ENCODE data around the gene LCE1B. TPM values are rescaled to one million over a fixed set of nuclear protein-coding genes. Genes with fewer than 3 reads are reported as not detected.

Gene LCE1B
- total RNA-seq, result not detected

GRCh38 chr1:152811671-152812070 lies at the start of gene LCE1B:
Gene LCE1B, plus strand, starts transcription at chr1:152811971. Its CDS starts 476 bp downstream, at chr1:152812447.
- Mint-ChIP-seq H3K9me3 (no peaks in the 10 kb centered on the region), H3K36me3 (ENCODE audit: low read depth) (no peaks in the 10 kb centered on the region), H3K4me3 (no peak within 1 kb of the TSS), H3K4me1 (ENCODE audit: low read depth) (no peaks in the 10 kb centered on the region), H3K27me3 (ENCODE audit: low read depth) (peaks cover 7% of the 10 kb centered on the region), H3K27ac (no peak within 1 kb of the TSS)
- CTCF ChIA-PET, result no interaction called here
- DNase-seq, result no peak
- intact Hi-C loops (cut with micrococcal nuclease), result no loop called here

- no peaks in the 10 kb centered on the region for H3K36me3 Mint-ChIP-seq (ENCODE audit: low read depth)
- peaks cover 8% of the 10 kb centered on the region for H3K27me3 Mint-ChIP-seq (ENCODE audit: low read depth)
- no peak overlapping the region for H3K27ac Mint-ChIP-seq
- no peak for DNase-seq
- H3K9me3 Mint-ChIP-seq, result no peaks in the 10 kb centered on the region
- no peak overlapping the region for H3K4me3 Mint-ChIP-seq
- CTCF ChIA-PET, result no interaction called here
- H3K4me1 Mint-ChIP-seq (ENCODE audit: low read depth), result no peaks in the 10 kb centered on the region
- intact Hi-C loops (cut with micrococcal nuclease), result no loop called here
Measured at GRCh38 chr1:152768847-152769533, 42.8 kb upstream of the LCE1B start.

- Mint-ChIP-seq H3K27ac (no peak overlapping the region), H3K36me3 (ENCODE audit: low read depth) (no peaks in the 10 kb centered on the region), H3K4me1 (ENCODE audit: low read depth) (no peaks in the 10 kb centered on the region), H3K27me3 (ENCODE audit: low read depth) (peaks cover 7% of the 10 kb centered on the region), H3K4me3 (no peak overlapping the region), H3K9me3 (no peaks in the 10 kb centered on the region)
- intact Hi-C loops (cut with micrococcal nuclease), result no loop called here
- DNase-seq, result no peak
- CTCF ChIA-PET, result no interaction called here
Measured at GRCh38 chr1:152770411-152770810, 41.4 kb upstream of the LCE1B start.

- Mint-ChIP-seq H3K27me3 (ENCODE audit: low read depth) (peaks cover 12% of the 10 kb centered on the region), H3K9me3 (no peaks in the 10 kb centered on the region), H3K27ac (no peak within 1 kb of the TSS), H3K4me1 (ENCODE audit: low read depth) (no peaks in the 10 kb centered on the region), H3K36me3 (ENCODE audit: low read depth) (no peaks in the 10 kb centered on the region), H3K4me3 (no peak within 1 kb of the TSS)
- CTCF ChIA-PET, result interaction anchor here (0.6 kb wide), 1 partner anchor 411 kb away, joined by 7 read pairs; no protein-coding TSS in a partner anchor
- DNase-seq, result no peak
- intact Hi-C loops (cut with micrococcal nuclease), result no loop called here
Measured at GRCh38 chr1:152774875-152775274, 36.9 kb upstream of the LCE1B start, which contains the start of gene LCE1F. Gene LCE1F, plus strand, starts transcription at chr1:152775140. Its CDS starts 1,232 bp downstream, at chr1:152776372.

- CTCF ChIA-PET, result interaction anchor here (0.6 to 1.2 kb wide), 2 partner anchors 12 to 127 kb away, joined by 3 read pairs; no protein-coding TSS in a partner anchor
- H3K4me1 Mint-ChIP-seq (ENCODE audit: low read depth), result no peaks in the 10 kb centered on the region
Measured at GRCh38 chr1:152776361-152776760, 35.4 kb upstream of the LCE1B start.

GRCh38 chr1:152777510-152778137 lies 34.1 kb upstream of the LCE1B start:
- Mint-ChIP-seq H3K4me1 (ENCODE audit: low read depth) (no peaks in the 10 kb centered on the region), H3K36me3 (ENCODE audit: low read depth) (no peaks in the 10 kb centered on the region), H3K4me3 (no peak overlapping the region), H3K9me3 (no peaks in the 10 kb centered on the region), H3K27ac (no peak overlapping the region), H3K27me3 (ENCODE audit: low read depth) (peaks cover 12% of the 10 kb centered on the region)
- peak; percentile 9 for DNase-seq
- CTCF ChIA-PET, result interaction anchor here (1.2 kb wide), 1 partner anchor 11 kb away, joined by 3 read pairs; no protein-coding TSS in a partner anchor
- intact Hi-C loops (cut with micrococcal nuclease), result no loop called here

More at GRCh38 chr1:152776361-152776760, 35.4 kb upstream of the LCE1B start:
- Mint-ChIP-seq H3K9me3 (no peaks in the 10 kb centered on the region), H3K27ac (no peak overlapping the region), H3K4me3 (no peak overlapping the region), H3K27me3 (ENCODE audit: low read depth) (peaks cover 12% of the 10 kb centered on the region), H3K36me3 (ENCODE audit: low read depth) (no peaks in the 10 kb centered on the region)
- DNase-seq, result no peak
- intact Hi-C loops (cut with micrococcal nuclease), result no loop called here

- Mint-ChIP-seq H3K9me3 (no peaks in the 10 kb centered on the region), H3K36me3 (ENCODE audit: low read depth) (no peaks in the 10 kb centered on the region), H3K27me3 (ENCODE audit: low read depth) (peaks cover 30% of the 10 kb centered on the region), H3K4me3 (no peak overlapping the region), H3K27ac (no peak overlapping the region), H3K4me1 (ENCODE audit: low read depth) (no peaks in the 10 kb centered on the region)
- DNase-seq, result no peak
- intact Hi-C loops (cut with micrococcal nuclease), result no loop called here
- CTCF ChIA-PET, result no interaction called here
Measured at GRCh38 chr1:152783095-152783494, 28.7 kb upstream of the LCE1B start.

- intact Hi-C loops (cut with micrococcal nuclease), result no loop called here
- DNase-seq, result no peak
Measured at GRCh38 chr1:152786077-152786476, 25.7 kb upstream of the LCE1B start, which contains the start of gene LCE1E. Gene LCE1E, plus strand, starts transcription at chr1:152786257. Its CDS starts 1,043 bp downstream, at chr1:152787300.

GRCh38 chr1:152795686-152796085 lies 16.1 kb upstream of the LCE1B start:
- Mint-ChIP-seq H3K9me3 (no peaks in the 10 kb centered on the region), H3K27ac (no peak overlapping the region), H3K4me1 (ENCODE audit: low read depth) (no peaks in the 10 kb centered on the region), H3K36me3 (ENCODE audit: low read depth) (no peaks in the 10 kb centered on the region), H3K27me3 (ENCODE audit: low read depth) (peaks cover 11% of the 10 kb centered on the region), H3K4me3 (no peak overlapping the region)
- CTCF ChIA-PET, result no interaction called here
- no peak for DNase-seq
- intact Hi-C loops (cut with micrococcal nuclease), result no loop called here

More at GRCh38 chr1:152786077-152786476, 25.7 kb upstream of the LCE1B start, which contains the start of gene LCE1E:
- Mint-ChIP-seq H3K4me3 (no peak within 1 kb of the TSS), H3K9me3 (no peaks in the 10 kb centered on the region), H3K27ac (no peak within 1 kb of the TSS), H3K36me3 (ENCODE audit: low read depth) (no peaks in the 10 kb centered on the region), H3K4me1 (ENCODE audit: low read depth) (no peaks in the 10 kb centered on the region), H3K27me3 (ENCODE audit: low read depth) (peaks cover 34% of the 10 kb centered on the region)
- CTCF ChIA-PET, result no interaction called here

- DNase-seq, result no peak
Measured at GRCh38 chr1:152796421-152796820, 15.3 kb upstream of the LCE1B start, which contains the start of gene LCE1D. Gene LCE1D, plus strand, starts transcription at chr1:152796721. Its CDS starts 1,074 bp downstream, at chr1:152797795.

GRCh38 chr1:152801333-152801732 lies 10.4 kb upstream of the LCE1B start:
- Mint-ChIP-seq H3K9me3 (no peaks in the 10 kb centered on the region), H3K27me3 (ENCODE audit: low read depth) (peaks cover 19% of the 10 kb centered on the region), H3K4me3 (no peak overlapping the region), H3K36me3 (ENCODE audit: low read depth) (no peaks in the 10 kb centered on the region), H3K4me1 (ENCODE audit: low read depth) (no peaks in the 10 kb centered on the region), H3K27ac (no peak overlapping the region)
- DNase-seq, result no peak
- CTCF ChIA-PET, result no interaction called here
- intact Hi-C loops (cut with micrococcal nuclease), result no loop called here

More at GRCh38 chr1:152796421-152796820, 15.3 kb upstream of the LCE1B start, which contains the start of gene LCE1D:
- Mint-ChIP-seq H3K4me3 (no peak within 1 kb of the TSS), H3K27me3 (ENCODE audit: low read depth) (peaks cover 15% of the 10 kb centered on the region), H3K27ac (no peak within 1 kb of the TSS), H3K4me1 (ENCODE audit: low read depth) (no peaks in the 10 kb centered on the region), H3K36me3 (ENCODE audit: low read depth) (no peaks in the 10 kb centered on the region), H3K9me3 (no peaks in the 10 kb centered on the region)
- intact Hi-C loops (cut with micrococcal nuclease), result no loop called here
- CTCF ChIA-PET, result no interaction called here

GRCh38 chr1:152806576-152806975 lies 5.2 kb upstream of the LCE1B start, which contains the start of gene LCE1C:
Gene LCE1C, minus strand, starts transcription at chr1:152806651. Its CDS starts 1,173 bp downstream, at chr1:152805478.
- Mint-ChIP-seq H3K27me3 (ENCODE audit: low read depth) (peaks cover 11% of the 10 kb centered on the region), H3K4me3 (no peak within 1 kb of the TSS), H3K9me3 (no peaks in the 10 kb centered on the region), H3K4me1 (ENCODE audit: low read depth) (no peaks in the 10 kb centered on the region), H3K27ac (no peak within 1 kb of the TSS), H3K36me3 (ENCODE audit: low read depth) (no peaks in the 10 kb centered on the region)
- CTCF ChIA-PET, result no interaction called here
- DNase-seq, result no peak
- intact Hi-C loops (cut with micrococcal nuclease), result no loop called here
